Stimulated activated CD8-positive, alpha-beta memory T cell treated with anti-CD3 and anti-CD28 coated beads, Interleukin-7, amount 100 ng/mL, for 24 hours (primary cell): ENCODE data around the gene SRF.

ENCODE experiments used
- DNase-seq: peaks from one replicate; pipeline ENCODE4 v3.0.0-alpha.2; 2020; ENCODE audit warnings: low read depth

The SRF gene

GRCh38 chr6:43183441-43183840 lies 12.4 kb downstream of the SRF start:
- DNase-seq = no peak

- DNase-seq = no peak
Observed at GRCh38 chr6:43184268-43184985, 13.4 kb downstream of the SRF start.

GRCh38 chr6:43185391-43185985 lies 14.4 kb downstream of the SRF start:
- no peak for DNase-seq

GRCh38 chr6:43186019-43186418 lies 14.9 kb downstream of the SRF start:
- no peak for DNase-seq

GRCh38 chr6:43186706-43187105 lies 15.6 kb downstream of the SRF start:
- no peak for DNase-seq

GRCh38 chr6:43187821-43188220 lies 16.8 kb downstream of the SRF start:
- no peak for DNase-seq

GRCh38 chr6:43188426-43188825 lies 17.4 kb downstream of the SRF start:
- no peak for DNase-seq

GRCh38 chr6:43189776-43190304 lies 18.8 kb downstream of the SRF start:
- no peak for DNase-seq

GRCh38 chr6:43192911-43193310 lies 21.8 kb downstream of the SRF start:
- DNase-seq = no peak

GRCh38 chr6:43193929-43194328 lies 22.9 kb downstream of the SRF start:
- no peak for DNase-seq

- DNase-seq = no peak
Observed at GRCh38 chr6:43196337-43196736, 25.3 kb downstream of the SRF start.

GRCh38 chr6:43199912-43200311 lies 28.8 kb downstream of the SRF start:
- no peak for DNase-seq

- no peak for DNase-seq
Observed at GRCh38 chr6:43200541-43200940, 29.5 kb downstream of the SRF start.

GRCh38 chr6:43202451-43202850 lies 31.4 kb downstream of the SRF start:
- DNase-seq = no peak

GRCh38 chr6:43203029-43203717 lies 32.1 kb downstream of the SRF start:
- DNase-seq = no peak

- no peak for DNase-seq
Observed at GRCh38 chr6:43203718-43204095, 32.6 kb downstream of the SRF start.

GRCh38 chr6:43204271-43205105 lies 33.4 kb downstream of the SRF start:
- DNase-seq = no peak

GRCh38 chr6:43205849-43206248 lies 34.8 kb downstream of the SRF start:
- DNase-seq = no peak

GRCh38 chr6:43207286-43207685 lies 36.2 kb downstream of the SRF start:
- no peak for DNase-seq

GRCh38 chr6:43211955-43212354 lies 40.9 kb downstream of the SRF start:
- DNase-seq = no peak

GRCh38 chr6:43213431-43213830 lies 42.4 kb downstream of the SRF start:
- no peak for DNase-seq

GRCh38 chr6:43215066-43215465 lies 44.0 kb downstream of the SRF start:
- DNase-seq = no peak
